Muscle layer of colon (tissue), 2 donors: ENCODE results near the gene INAFM2.

Source experiments
- H3K27ac ChIP-seq: one replicate; pipeline ENCODE4 v1.7.0; 2013; ENCODE audit warnings: low read depth, mild to moderate bottlenecking, low read length, moderate library complexity
- H3K27me3 ChIP-seq, 2 donors: one replicate each; pipeline ENCODE4 v1.7.0; 2013; ENCODE audit warnings: low read length in 2 of 2, mild to moderate bottlenecking in 2 of 2; ENCODE audit not compliant: insufficient read depth in 2 of 2, control insufficient read depth in 1 of 2
- H3K36me3 ChIP-seq: one replicate; pipeline ENCODE4 v1.7.0; 2013; ENCODE audit warnings: mild to moderate bottlenecking, low read length; ENCODE audit not compliant: insufficient read depth
- H3K4me1 ChIP-seq: one replicate; pipeline ENCODE4 v1.7.0; 2013; ENCODE audit warnings: mild to moderate bottlenecking, low read length; ENCODE audit not compliant: insufficient read depth
- H3K4me3 ChIP-seq, 2 donors: one replicate each; pipeline ENCODE4 v1.7.0; 2013; ENCODE audit warnings: low read length in 2 of 2, low read depth in 1 of 2, mild to moderate bottlenecking in 1 of 2, moderate library complexity in 1 of 2
- H3K9ac ChIP-seq: one replicate; pipeline ENCODE4 v1.7.0; 2013; ENCODE audit warnings: low read length
- H3K9me3 ChIP-seq: one replicate; pipeline ENCODE4 v1.7.0; 2013; ENCODE audit warnings: mild to moderate bottlenecking, low read length
- donor health status: abdominal sarcoma.
- donor health status: Adenocarcinoma of cecum.

Gene INAFM2

GRCh38 chr15:40340740-40341400 is 17.4 kb downstream of the INAFM2 start, which contains the start of gene CCDC9B:
Gene CCDC9B (minus strand): TSS chr15:40340939. CDS start chr15:40340819, 120 bp downstream.
- Histone ChIP-seq H3K9me3 (no peaks in the 10 kb centered on the region), H3K36me3 (peaks cover 11% of the 10 kb centered on the region), H3K27ac (peak within 1 kb of the TSS; percentile 95), H3K4me3 (peak within 1 kb of the TSS; percentile 63 to 93), H3K27me3 (no peaks in the 10 kb centered on the region), H3K9ac (peak within 1 kb of the TSS; percentile 99), H3K4me1 (peaks cover 75% of the 10 kb centered on the region)

GRCh38 chr15:40342416-40343320 is 19.2 kb downstream of the INAFM2 start:
- H3K9ac ChIP-seq: no peak overlapping the region
- H3K9me3 ChIP-seq: no peaks in the 10 kb centered on the region
- no peak overlapping the region for H3K4me3 ChIP-seq
- H3K4me1 ChIP-seq: peaks cover 58% of the 10 kb centered on the region
- H3K36me3 ChIP-seq: no peaks in the 10 kb centered on the region
- H3K27me3 ChIP-seq: no peaks in the 10 kb centered on the region
- peak overlapping the region; percentile 81 for H3K27ac ChIP-seq

GRCh38 chr15:40343512-40343911 is 20.0 kb downstream of the INAFM2 start:
- no peaks in the 10 kb centered on the region for H3K9me3 ChIP-seq
- H3K9ac ChIP-seq: no peak overlapping the region
- H3K27ac ChIP-seq: peak overlapping the region; percentile 81
- no peak overlapping the region for H3K4me3 ChIP-seq
- no peaks in the 10 kb centered on the region for H3K27me3 ChIP-seq
- peaks cover 50% of the 10 kb centered on the region for H3K4me1 ChIP-seq
- no peaks in the 10 kb centered on the region for H3K36me3 ChIP-seq

GRCh38 chr15:40344217-40344616 is 20.7 kb downstream of the INAFM2 start:
- H3K4me3 ChIP-seq: peak overlapping the region in 1 of 2 donors; percentile 13
- H3K4me1 ChIP-seq: peaks cover 43% of the 10 kb centered on the region
- no peaks in the 10 kb centered on the region for H3K27me3 ChIP-seq
- no peaks in the 10 kb centered on the region for H3K36me3 ChIP-seq
- H3K9me3 ChIP-seq: no peaks in the 10 kb centered on the region
- H3K9ac ChIP-seq: no peak overlapping the region
- no peak overlapping the region for H3K27ac ChIP-seq

- Histone ChIP-seq H3K4me1 (peaks cover 39% of the 10 kb centered on the region), H3K9ac (no peak overlapping the region), H3K4me3 (peak overlapping the region in 1 of 2 donors; percentile 13), H3K36me3 (no peaks in the 10 kb centered on the region), H3K27me3 (no peaks in the 10 kb centered on the region), H3K27ac (no peak overlapping the region), H3K9me3 (no peaks in the 10 kb centered on the region)
Observed at GRCh38 chr15:40344631-40345120, 21.2 kb downstream of the INAFM2 start.

GRCh38 chr15:40345225-40345866 is 21.9 kb downstream of the INAFM2 start:
- no peak overlapping the region for H3K4me3 ChIP-seq
- no peaks in the 10 kb centered on the region for H3K27me3 ChIP-seq
- peaks cover 32% of the 10 kb centered on the region for H3K4me1 ChIP-seq
- H3K36me3 ChIP-seq: no peaks in the 10 kb centered on the region
- H3K9ac ChIP-seq: no peak overlapping the region
- H3K27ac ChIP-seq: no peak overlapping the region
- no peaks in the 10 kb centered on the region for H3K9me3 ChIP-seq

- H3K9ac ChIP-seq: no peak overlapping the region
- H3K27me3 ChIP-seq: no peaks in the 10 kb centered on the region
- H3K27ac ChIP-seq: no peak overlapping the region
- H3K36me3 ChIP-seq: no peaks in the 10 kb centered on the region
- peaks cover 27% of the 10 kb centered on the region for H3K4me1 ChIP-seq
- no peak overlapping the region for H3K4me3 ChIP-seq
- no peaks in the 10 kb centered on the region for H3K9me3 ChIP-seq
Observed at GRCh38 chr15:40345867-40346578, 22.5 kb downstream of the INAFM2 start.

GRCh38 chr15:40346579-40347558 is 23.4 kb downstream of the INAFM2 start:
- H3K36me3 ChIP-seq: no peaks in the 10 kb centered on the region
- H3K9me3 ChIP-seq: no peaks in the 10 kb centered on the region
- no peak overlapping the region for H3K27ac ChIP-seq
- H3K27me3 ChIP-seq: no peaks in the 10 kb centered on the region
- no peak overlapping the region for H3K9ac ChIP-seq
- H3K4me1 ChIP-seq: peaks cover 20% of the 10 kb centered on the region
- no peak overlapping the region for H3K4me3 ChIP-seq

GRCh38 chr15:40347559-40348473 is 24.3 kb downstream of the INAFM2 start:
- H3K36me3 ChIP-seq: no peaks in the 10 kb centered on the region
- peaks cover 17% of the 10 kb centered on the region for H3K4me1 ChIP-seq
- no peak overlapping the region for H3K4me3 ChIP-seq
- H3K27me3 ChIP-seq: no peaks in the 10 kb centered on the region
- H3K27ac ChIP-seq: no peak overlapping the region
- H3K9ac ChIP-seq: no peak overlapping the region
- no peaks in the 10 kb centered on the region for H3K9me3 ChIP-seq
